Ramos (cell line): Measurements from ENCODE around the gene RPL28.
"Not testable (repeated sequence)": the region's sequence is repeated elsewhere in the genome, so short reads cannot be mapped to it uniquely, and the experiment has no call there.

Experiments
- in situ Hi-C: fragments of 300-500 bp; cut with MboI; formaldehyde crosslinking; loops from one replicate; pipeline ENCODE4 v1.14.3; 2022; ENCODE audit warnings: low sequenced_read_pairs; ENCODE audit not compliant: unreplicated experiment

RPL28 gene

DNA sequence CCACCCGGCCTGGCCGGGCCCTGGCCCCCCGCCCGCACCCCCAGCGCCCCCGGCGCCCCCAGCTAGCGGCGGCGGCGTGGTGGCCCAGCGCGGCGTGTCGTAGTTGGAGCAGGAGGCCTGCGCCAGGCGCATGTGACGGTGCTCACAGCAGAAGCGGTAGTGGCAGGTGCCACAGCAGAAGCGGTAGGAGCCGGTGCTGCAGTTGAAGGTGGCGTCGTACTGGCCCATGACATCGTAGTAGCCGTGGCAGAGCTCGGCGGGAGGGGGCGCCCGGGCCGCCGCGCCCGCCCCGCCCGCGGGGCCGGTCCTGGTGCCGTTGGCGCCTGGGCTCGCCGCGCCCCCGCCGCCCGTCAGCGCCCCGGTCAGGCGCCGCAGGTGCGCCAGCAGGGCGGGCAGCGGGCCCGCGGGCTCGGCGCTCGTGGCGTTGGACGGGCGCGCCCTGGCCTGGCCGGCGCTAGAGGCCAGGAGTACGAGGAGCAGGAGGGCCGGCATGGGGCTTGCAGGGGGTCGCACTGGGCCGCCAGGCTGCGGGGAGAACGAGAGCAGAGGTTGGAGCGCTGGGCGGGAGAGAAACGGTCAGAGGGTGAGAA lies 56.7 kb downstream of the RPL28 start:
- in situ Hi-C loops = no loop called here

GRCh38 chr19:55443045-55443823 lies 57.5 kb downstream of the RPL28 start, which contains the start of gene SHISA7:
Gene SHISA7 (minus strand): TSS chr19:55443300. CDS start chr19:55442863, 437 bp downstream.
- in situ Hi-C loops = no loop called here

- in situ Hi-C loops = no loop called here
Measured at GRCh38 chr19:55443824-55444480, 58.2 kb downstream of the RPL28 start.

DNA sequence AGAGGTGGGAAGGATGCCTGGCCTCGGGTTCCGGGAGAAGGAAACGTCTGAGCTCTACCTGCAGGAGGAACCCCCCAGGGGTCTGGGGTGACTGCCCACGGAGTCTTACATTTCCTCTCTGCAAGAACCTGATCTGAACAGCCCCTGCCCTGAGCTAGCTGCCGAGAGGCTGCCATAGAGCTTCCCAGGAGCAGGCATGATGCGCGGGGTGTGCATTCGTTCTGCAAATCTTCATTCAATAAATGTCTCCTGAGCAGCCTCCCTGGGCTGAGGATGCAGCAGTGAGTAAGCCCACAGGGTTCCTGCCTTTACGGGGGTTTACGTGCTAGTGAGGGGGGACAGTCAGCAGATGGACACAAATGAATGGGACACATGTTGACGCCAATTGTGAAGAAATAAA lies 58.9 kb downstream of the RPL28 start:
- in situ Hi-C loops = no loop called here

DNA sequence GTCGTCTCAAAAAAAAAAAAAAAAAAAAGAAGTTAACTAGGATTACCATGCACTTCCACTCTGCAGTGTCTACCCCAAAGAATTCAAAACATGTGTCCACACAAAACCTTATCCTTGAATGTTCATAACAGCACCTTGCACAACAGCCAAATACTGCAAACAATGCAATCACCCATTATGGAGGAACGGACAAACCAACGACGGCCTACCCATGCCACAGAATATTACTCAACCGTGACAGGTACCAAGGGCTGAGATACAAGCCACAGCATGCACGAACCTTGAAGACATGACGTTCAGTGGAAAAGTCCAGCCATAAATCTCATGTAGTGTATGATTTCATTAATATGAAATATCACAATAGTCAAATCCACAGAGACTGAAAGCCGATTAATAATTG lies 60.3 kb downstream of the RPL28 start:
- in situ Hi-C loops = no loop called here

- in situ Hi-C loops = no loop called here
Measured at GRCh38 chr19:55447421-55448174, 61.9 kb downstream of the RPL28 start.

DNA sequence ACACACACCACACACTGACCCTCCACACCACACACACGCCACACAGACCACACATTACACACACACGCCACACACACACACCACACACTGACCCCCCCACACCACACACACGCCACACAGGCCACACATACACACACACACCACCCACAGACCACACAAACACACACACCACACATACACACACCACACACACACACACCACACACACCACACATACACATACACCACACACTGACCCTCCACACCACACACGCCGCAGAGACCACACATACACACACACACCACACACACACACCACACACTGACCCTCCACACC lies 62.4 kb downstream of the RPL28 start:
- in situ Hi-C loops = not testable (repeated sequence)

DNA sequence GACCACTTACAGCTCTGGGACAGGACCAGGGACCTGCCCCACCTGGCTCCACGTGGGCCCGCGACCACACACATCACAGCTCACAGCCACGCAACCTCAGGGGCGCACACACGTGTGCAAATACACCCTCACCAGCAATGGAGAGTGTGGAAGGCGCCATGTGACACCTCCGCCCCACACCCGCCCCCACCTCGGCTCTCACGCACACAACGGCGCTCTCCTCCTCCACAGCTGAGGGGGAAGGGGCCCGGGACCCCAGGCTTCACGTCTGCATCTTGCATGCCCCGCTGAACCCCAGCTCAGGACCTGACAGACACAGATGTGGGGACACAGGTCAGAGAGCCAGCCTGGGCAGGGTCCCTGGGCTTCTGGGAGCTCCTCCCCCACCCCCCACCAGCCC lies 63.7 kb downstream of the RPL28 start:
- in situ Hi-C loops = no loop called here

DNA sequence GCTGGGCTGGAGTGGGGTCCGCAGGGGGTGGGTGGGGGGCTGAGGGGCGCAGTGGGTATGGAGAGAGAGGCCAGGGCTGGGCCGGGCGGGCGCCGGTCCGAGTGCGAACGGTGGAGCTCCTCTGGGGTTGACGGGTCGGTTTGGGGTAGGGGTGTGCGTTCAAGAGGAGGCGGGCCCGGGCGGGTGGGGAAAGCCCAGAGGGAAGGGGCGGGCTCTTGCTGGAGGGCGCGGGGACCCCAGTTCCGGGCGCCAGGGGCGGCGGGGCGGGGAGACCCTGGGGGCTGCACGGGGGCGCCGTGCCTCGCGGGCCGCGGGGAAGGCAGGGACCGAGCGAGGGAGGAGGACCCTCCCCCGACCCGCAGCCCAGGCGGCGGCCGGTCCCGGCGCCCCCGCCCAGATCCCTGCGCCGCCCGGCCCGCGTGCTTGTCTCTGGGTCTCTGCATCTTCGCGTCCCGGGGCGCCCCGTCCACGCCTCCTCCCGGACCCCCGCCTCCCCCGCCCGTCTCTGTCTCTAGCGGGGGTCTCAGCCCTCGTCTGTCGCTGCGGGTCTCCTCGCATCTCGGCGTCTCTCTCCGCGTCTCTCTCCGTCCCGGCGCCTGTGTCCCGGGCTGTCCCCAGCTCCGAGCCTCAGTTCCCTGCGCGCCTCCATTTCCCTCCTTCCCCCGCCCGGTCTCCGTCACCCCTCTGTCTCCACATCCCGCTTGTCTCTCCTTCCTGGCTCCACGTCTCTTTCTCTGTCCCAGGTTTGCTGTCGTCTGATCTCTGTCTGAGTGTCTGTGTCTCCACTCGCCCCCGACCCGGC lies 65.6 kb downstream of the RPL28 start:
- in situ Hi-C loops = no loop called here

DNA sequence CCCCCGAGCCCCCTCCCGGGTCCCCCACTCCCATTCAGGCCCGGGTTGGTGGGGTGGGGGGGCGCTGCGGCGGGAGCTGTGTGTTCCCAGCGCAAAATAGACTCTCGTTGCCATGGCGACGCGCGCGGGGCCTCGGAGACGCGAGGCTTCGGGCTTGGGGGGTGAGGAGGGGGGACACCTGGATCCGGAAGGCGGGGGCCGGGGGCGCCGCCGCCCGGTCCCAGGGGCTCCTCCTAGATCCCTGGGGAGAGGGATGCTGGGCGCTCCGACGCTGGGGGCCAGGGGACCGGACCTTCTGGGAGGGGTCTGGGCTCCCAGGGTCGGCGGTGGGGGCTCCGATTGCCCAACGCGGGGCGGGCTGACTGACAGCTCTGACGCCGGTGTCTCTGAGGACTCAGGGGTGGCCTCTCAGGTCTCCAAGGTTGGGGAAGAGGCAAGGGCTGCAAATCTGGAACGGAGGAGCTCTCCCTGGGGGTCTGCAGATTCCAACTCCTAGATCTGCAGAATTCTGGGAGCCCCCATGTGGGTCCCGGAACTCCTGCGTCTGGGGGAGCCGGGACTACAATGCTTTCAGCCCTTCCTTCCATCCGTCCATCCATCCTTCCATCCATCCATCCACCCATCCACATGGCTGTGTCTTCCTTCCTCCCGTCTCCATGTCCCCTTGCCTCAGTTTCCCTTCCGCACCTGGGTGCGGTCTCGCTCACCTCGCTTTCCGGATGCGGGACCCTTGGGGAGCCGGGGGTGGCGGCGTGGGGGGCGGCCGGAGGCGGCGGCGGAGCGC lies 66.4 kb downstream of the RPL28 start:
- in situ Hi-C loops = no loop called here
